B cell (primary cell): ENCODE data around the gene GADL1.

Experiments used
- EZH2 ChIP-seq: IDR thresholded peaks from 2 replicates; pipeline ENCODE4 v1.6.1; 2012; ENCODE audit warnings: borderline replicate concordance, low read depth, mild to moderate bottlenecking, moderate library complexity, low read length; ENCODE audit not compliant: insufficient read depth, poor library complexity, severe bottlenecking
- TF ChIP-seq, protein P1 (sequence below): fragments of 200-600 bp; IDR thresholded peaks from one replicate; pipeline ENCODE4 v1.8.0; 2022; ENCODE audit warnings: antibody characterized with exemption, mild to moderate bottlenecking

DNA sequence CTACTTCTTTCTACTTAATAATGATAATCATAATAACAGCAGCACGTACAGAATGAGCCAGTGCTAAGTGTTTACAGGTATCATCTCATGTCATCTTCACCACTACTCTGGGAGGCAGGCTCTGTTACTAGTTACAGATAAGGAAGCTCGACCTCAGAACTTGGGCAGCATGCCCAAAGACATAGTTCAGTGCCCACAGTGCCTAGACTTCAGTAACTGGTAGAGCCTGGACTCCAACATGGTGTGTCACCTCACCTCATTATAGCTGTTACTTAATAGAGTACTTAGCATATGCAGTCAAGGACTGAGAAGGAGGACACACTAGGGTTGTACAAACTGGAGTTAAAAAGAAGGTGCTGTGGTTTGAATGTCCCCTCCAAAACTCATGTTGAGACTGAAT lies 7.6 kb downstream of the GADL1 start:
- no peak for TF ChIP-seq EZH2
- TF ChIP-seq, protein P1, sequence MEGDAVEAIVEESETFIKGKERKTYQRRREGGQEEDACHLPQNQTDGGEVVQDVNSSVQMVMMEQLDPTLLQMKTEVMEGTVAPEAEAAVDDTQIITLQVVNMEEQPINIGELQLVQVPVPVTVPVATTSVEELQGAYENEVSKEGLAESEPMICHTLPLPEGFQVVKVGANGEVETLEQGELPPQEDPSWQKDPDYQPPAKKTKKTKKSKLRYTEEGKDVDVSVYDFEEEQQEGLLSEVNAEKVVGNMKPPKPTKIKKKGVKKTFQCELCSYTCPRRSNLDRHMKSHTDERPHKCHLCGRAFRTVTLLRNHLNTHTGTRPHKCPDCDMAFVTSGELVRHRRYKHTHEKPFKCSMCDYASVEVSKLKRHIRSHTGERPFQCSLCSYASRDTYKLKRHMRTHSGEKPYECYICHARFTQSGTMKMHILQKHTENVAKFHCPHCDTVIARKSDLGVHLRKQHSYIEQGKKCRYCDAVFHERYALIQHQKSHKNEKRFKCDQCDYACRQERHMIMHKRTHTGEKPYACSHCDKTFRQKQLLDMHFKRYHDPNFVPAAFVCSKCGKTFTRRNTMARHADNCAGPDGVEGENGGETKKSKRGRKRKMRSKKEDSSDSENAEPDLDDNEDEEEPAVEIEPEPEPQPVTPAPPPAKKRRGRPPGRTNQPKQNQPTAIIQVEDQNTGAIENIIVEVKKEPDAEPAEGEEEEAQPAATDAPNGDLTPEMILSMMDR: no peak
